Smooth muscle cell (in vitro differentiated cells): ENCODE results near the gene KIRREL3. TPM values are rescaled to one million over a fixed set of nuclear protein-coding genes. Genes with fewer than 3 reads are reported as not detected.

ENCODE experiments used
- DNase-seq: peaks from one replicate; lab custom pipeline; 2025; ENCODE audit not compliant: unreplicated experiment; lab: John Stamatoyannopoulos, UW
- H2AFZ ChIP-seq: fragments of 200-600 bp; sonication (generic); 2 replicates; pipeline ENCODE4 v1.6.0; 2016; ENCODE audit warnings: antibody characterized with exemption, low read depth, mild to moderate bottlenecking
- H3F3A ChIP-seq: fragments of 200-600 bp; sonication (generic); 2 replicates; pipeline ENCODE4 v1.6.0; 2017; ENCODE audit warnings: antibody characterized with exemption, low read depth
- H3K27ac ChIP-seq: fragments of 200-600 bp; sonication (generic); 2 replicates; pipeline ENCODE4 v1.5.1; 2016; ENCODE audit warnings: low read depth, mild to moderate bottlenecking
- H3K27me3 ChIP-seq: fragments of 200-600 bp; sonication (generic); 2 replicates; pipeline ENCODE4 v1.6.1; 2016; ENCODE audit warnings: low read depth, mild to moderate bottlenecking
- H3K36me3 ChIP-seq: fragments of 200-600 bp; sonication (generic); 2 replicates; pipeline ENCODE4 v1.5.1; 2016; ENCODE audit warnings: low read depth
- H3K4me1 ChIP-seq: fragments of 200-600 bp; sonication (generic); 2 replicates; pipeline ENCODE4 v1.5.1; 2016; ENCODE audit warnings: low read depth
- H3K4me2 ChIP-seq: fragments of 200-600 bp; sonication (generic); 2 replicates; pipeline ENCODE4 v1.6.0; 2016; ENCODE audit warnings: mild to moderate bottlenecking
- H3K4me3 ChIP-seq: fragments of 200-600 bp; sonication (generic); 2 replicates; pipeline ENCODE4 v1.5.1; 2016; ENCODE audit warnings: mild to moderate bottlenecking
- H3K79me2 ChIP-seq: fragments of 200-600 bp; sonication (generic); 2 replicates; pipeline ENCODE4 v1.6.0; 2016; ENCODE audit warnings: low read depth, mild to moderate bottlenecking
- H3K9ac ChIP-seq: fragments of 200-600 bp; sonication (generic); 2 replicates; pipeline ENCODE4 v1.6.0; 2016; ENCODE audit warnings: low read depth
- H3K9me3 ChIP-seq: fragments of 200-600 bp; sonication (generic); replicated peaks from 2 replicates; pipeline ENCODE4 v1.5.1; 2016; ENCODE audit warnings: low read depth
- H4K20me1 ChIP-seq: fragments of 200-600 bp; sonication (generic); 2 replicates; pipeline ENCODE4 v1.6.0; 2016; ENCODE audit warnings: low read depth
- CTCF ChIP-seq: fragments of 200-600 bp; sonication (generic); IDR thresholded peaks from 2 replicates; pipeline ENCODE4 v1.5.1; 2017; ENCODE audit warnings: borderline replicate concordance, mild to moderate bottlenecking, antibody characterized with exemption; ENCODE audit not compliant: insufficient read depth, poor library complexity, severe bottlenecking
- WGBS: methylation state at CpG from one replicate; pipeline ENCODE4 v1.1.7; 2016; ENCODE audit warnings: low lambda C conversion rate; 5-methylcytosine and 5-hydroxymethylcytosine counted together
- polyA plus RNA-seq: library from polyadenylated mRNA; unstranded; fragments of >200 nt; fragmentation: Nextera tagmentation; extraction: Ambion mirVana; gene quantifications from 2 replicates; pipeline ENCODE4 v1.2.1, GENCODE V29; 2016
- total RNA-seq: library from RNA; depleted of rRNA; stranded (reverse); fragments of >200 nt; gene quantifications from 2 replicates; pipeline ENCODE4 v1.2.3, GENCODE V29; 2014

Gene KIRREL3
- total and polyA plus RNA-seq, 2 experiments from 2014 or later: 1.2 TPM; not detected in 1

DNA sequence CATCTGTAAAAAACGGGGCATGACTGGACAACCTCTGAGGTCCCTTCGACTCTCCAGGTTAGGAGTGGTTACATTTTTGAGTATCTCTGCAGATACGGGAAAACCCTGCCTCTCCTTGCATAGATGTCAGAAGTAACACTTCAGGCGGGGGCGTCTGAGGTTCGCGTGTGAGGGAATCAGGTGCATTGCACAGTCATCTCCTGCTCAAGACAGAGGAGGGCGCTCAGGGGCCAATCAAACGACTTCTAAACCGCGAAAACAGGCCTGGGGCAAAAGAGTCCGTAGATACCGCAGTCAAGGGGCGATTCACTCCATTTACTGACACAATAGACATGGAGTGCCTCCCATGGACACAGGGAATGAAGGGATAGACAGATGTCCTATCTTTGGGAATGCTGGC is 31.7 kb downstream of the KIRREL3 start:
- Histone ChIP-seq H3K27ac (no peak overlapping the region), H3K9ac (no peak overlapping the region), H4K20me1 (no peaks in the 10 kb centered on the region), H3K4me1 (no peaks in the 10 kb centered on the region), H3K36me3 (no peaks in the 10 kb centered on the region), H3K9me3 (no peaks in the 10 kb centered on the region), H2AFZ (no peak overlapping the region), H3K27me3 (peaks cover 56% of the 10 kb centered on the region), H3F3A (no peaks in the 10 kb centered on the region), H3K4me2 (no peak overlapping the region), H3K4me3 (no peak overlapping the region), H3K79me2 (no peaks in the 10 kb centered on the region)
- whole genome bisulfite sequencing: 22% methylated on average over 13 of the region's 14 CpGs
- DNase-seq: no peak
- TF ChIP-seq CTCF: no peak

DNA sequence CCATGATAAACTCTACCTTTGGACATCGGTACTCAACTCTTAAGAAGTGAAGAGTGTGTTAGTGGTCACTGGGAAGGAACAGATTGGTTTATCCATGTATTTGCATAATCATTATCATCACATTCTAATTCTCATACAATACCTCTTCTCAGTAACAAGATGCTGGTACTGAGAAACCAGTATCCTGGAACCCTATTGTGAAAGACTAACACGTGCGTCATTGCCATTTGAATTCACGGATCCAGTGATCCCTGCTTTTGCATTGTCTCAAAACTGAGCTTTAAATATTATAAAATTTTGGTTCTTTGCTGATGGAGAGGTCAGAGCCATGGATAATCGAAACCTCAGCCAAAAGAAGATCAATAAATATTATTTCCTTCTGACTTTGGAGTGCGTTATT is 35.2 kb downstream of the KIRREL3 start:
- Histone ChIP-seq H2AFZ (no peak overlapping the region), H3F3A (no peaks in the 10 kb centered on the region), H3K4me3 (no peak overlapping the region), H3K27me3 (peaks cover 58% of the 10 kb centered on the region), H3K79me2 (no peaks in the 10 kb centered on the region), H3K4me2 (no peak overlapping the region), H3K27ac (no peak overlapping the region), H3K36me3 (no peaks in the 10 kb centered on the region), H3K9me3 (no peaks in the 10 kb centered on the region), H4K20me1 (no peaks in the 10 kb centered on the region), H3K9ac (no peak overlapping the region), H3K4me1 (no peaks in the 10 kb centered on the region)
- WGBS: 82% methylated on average over 6 of the region's 6 CpGs
- no peak for TF ChIP-seq CTCF
- DNase-seq: no peak

- no peak overlapping the region for H3K27ac ChIP-seq
- H3K9ac ChIP-seq: no peak overlapping the region
- TF ChIP-seq CTCF: no peak
- no peaks in the 10 kb centered on the region for H3K36me3 ChIP-seq
- no peak overlapping the region for H2AFZ ChIP-seq
- 84% methylated on average over 3 of the region's 3 CpGs for WGBS
- no peak overlapping the region for H3K4me2 ChIP-seq
- H3F3A ChIP-seq: no peaks in the 10 kb centered on the region
- no peaks in the 10 kb centered on the region for H4K20me1 ChIP-seq
- no peak overlapping the region for H3K4me3 ChIP-seq
- H3K9me3 ChIP-seq: no peaks in the 10 kb centered on the region
- DNase-seq: no peak
- no peaks in the 10 kb centered on the region for H3K79me2 ChIP-seq
- H3K27me3 ChIP-seq: peaks cover 55% of the 10 kb centered on the region
- H3K4me1 ChIP-seq: no peaks in the 10 kb centered on the region
Measured at GRCh38 chr11:126963603-126964363, 36.8 kb downstream of the KIRREL3 start.

DNA sequence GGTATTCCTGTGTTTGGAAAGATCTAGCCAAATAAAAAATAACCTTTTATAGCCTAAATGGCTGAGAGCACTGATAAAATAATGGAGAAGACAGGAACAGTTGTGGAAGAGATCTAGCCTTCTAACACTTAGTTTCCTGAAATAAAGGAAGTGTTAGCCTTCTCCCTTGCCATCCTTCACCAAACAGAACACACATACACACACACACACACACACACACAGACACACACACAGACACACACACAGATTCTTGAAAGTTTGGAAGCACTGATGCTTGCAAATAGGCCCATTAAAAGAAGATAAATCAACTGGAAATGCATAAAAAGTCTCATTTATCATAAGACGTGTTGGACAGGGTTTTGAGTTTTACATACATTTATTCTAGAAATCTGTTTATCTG is 37.5 kb downstream of the KIRREL3 start:
- H3K27me3 ChIP-seq: peaks cover 55% of the 10 kb centered on the region
- no peak overlapping the region for H3K4me3 ChIP-seq
- DNase-seq: no peak
- TF ChIP-seq CTCF: no peak
- WGBS: 89% methylated on average over 1 of the region's 1 CpG
- H3K36me3 ChIP-seq: no peaks in the 10 kb centered on the region
- H3K9ac ChIP-seq: no peak overlapping the region
- H3K4me2 ChIP-seq: no peak overlapping the region
- H3F3A ChIP-seq: no peaks in the 10 kb centered on the region
- no peaks in the 10 kb centered on the region for H4K20me1 ChIP-seq
- no peak overlapping the region for H2AFZ ChIP-seq
- H3K9me3 ChIP-seq: no peaks in the 10 kb centered on the region
- H3K79me2 ChIP-seq: no peaks in the 10 kb centered on the region
- H3K4me1 ChIP-seq: no peaks in the 10 kb centered on the region
- H3K27ac ChIP-seq: no peak overlapping the region
